Panc1 (cell line): ENCODE measurements around the gene BCL10. TPM values are rescaled to one million over a fixed set of nuclear protein-coding genes. Genes with fewer than 3 reads are reported as not detected.
A peak's percentile ranks its signal among the peaks of the same experiment; 100 is the strongest.

ENCODE experiments used
- ATAC-seq: fragments of 200-7000 bp; cut with Tn5 transposase; 2 replicates; pipeline ENCODE4 v1.9.1; 2020; ENCODE audit warnings: mild to moderate bottlenecking, moderate library complexity
- BruUV-seq: library from RNA; stranded (reverse); fragments of 400-500 nt; replicated peaks from 2 replicates; lab custom pipeline; 2021; lab: Mats Ljungman, UMichigan
- CTCF ChIA-PET: fragments of 300-600 bp; sonication (Branson Sonifier 250); formaldehyde crosslinking; loops from one replicate; lab custom pipeline; 2022; ENCODE audit warnings: antibody characterized with exemption; lab: Charles Lee
- POLR2A ChIA-PET: fragments of 300-600 bp; sonication (Branson Sonifier 250); formaldehyde crosslinking; loops from one replicate; lab custom pipeline; 2022; ENCODE audit warnings: antibody characterized with exemption; lab: Charles Lee
- DNase-seq: peaks from one replicate; pipeline ENCODE4 v3.0.0-alpha.2; 2010; ENCODE audit warnings: low read depth, low spot score
- H3K27ac ChIP-seq: 2 replicates; pipeline ENCODE4 v1.5.1; 2011; ENCODE audit warnings: mild to moderate bottlenecking, low read length, inconsistent platforms
- H3K27me3 ChIP-seq: fragments of 200-500 bp; sonication (Bioruptor generic); 2 replicates; pipeline ENCODE4 v1.6.0; 2014; ENCODE audit warnings: low read length, inconsistent platforms; ENCODE audit not compliant: control insufficient read depth, insufficient read depth
- H3K36me3 ChIP-seq: fragments of 200-500 bp; sonication (Bioruptor generic); 2 replicates; pipeline ENCODE4 v1.5.1; 2014; ENCODE audit warnings: inconsistent platforms, mild to moderate bottlenecking, low read length, moderate library complexity; ENCODE audit not compliant: control insufficient read depth, insufficient read depth
- H3K4me1 ChIP-seq: 2 replicates; pipeline ENCODE4 v1.5.1; 2011; ENCODE audit warnings: inconsistent platforms, mild to moderate bottlenecking, low read length, moderate library complexity; ENCODE audit not compliant: control insufficient read depth, insufficient read depth
- H3K4me3 ChIP-seq, 2 experiments: 2 replicates each; pipeline ENCODE4 v1.5.1; 2011 to 2012; ENCODE audit warnings: low read depth in 2 of 2, low read length in 2 of 2, mild to moderate bottlenecking in 2 of 2, inconsistent platforms in 1 of 2, moderate library complexity in 1 of 2
- H3K9me3 ChIP-seq: fragments of 200-500 bp; sonication (Bioruptor generic); 2 replicates; pipeline ENCODE4 v1.5.1; 2014; ENCODE audit warnings: low read depth, mild to moderate bottlenecking, inconsistent platforms, low read length, moderate library complexity; ENCODE audit not compliant: control insufficient read depth, insufficient read depth
- POLR2AphosphoS5 ChIP-seq: IDR thresholded peaks from 2 replicates; pipeline ENCODE4 v1.6.1; 2012; ENCODE audit warnings: mild to moderate bottlenecking, low read depth, low read length, moderate library complexity
- REST ChIP-seq, 2 experiments: IDR thresholded peaks; 2 replicates each; pipeline ENCODE4 v1.6.1; 2011 to 2012; ENCODE audit warnings: low read depth in 2 of 2, control low read depth in 1 of 2, low read length in 1 of 2, mild to moderate bottlenecking in 1 of 2, moderate library complexity in 1 of 2; ENCODE audit not compliant: insufficient read depth in 1 of 2
- SIN3A ChIP-seq: IDR thresholded peaks from 2 replicates; pipeline ENCODE4 v1.6.1; 2012; ENCODE audit warnings: low read depth, mild to moderate bottlenecking, low read length, moderate library complexity, borderline replicate concordance; ENCODE audit not compliant: insufficient read depth
- TCF7L2 ChIP-seq: IDR thresholded peaks from 2 replicates; pipeline ENCODE4 v1.6.1; 2011; ENCODE audit warnings: mild to moderate bottlenecking, low read depth, low read length, inconsistent platforms
- in situ Hi-C: cut with HindIII; loops from 2 replicates; pipeline ENCODE4 v1.10.0; 2016; ENCODE audit warnings: low sequenced_read_pairs, low pct_unique_long_range_greater_than_20kb
- intact Hi-C: fragments of 100-400 bp; cut with micrococcal nuclease; formaldehyde crosslinking; loops from one replicate; pipeline ENCODE4 v1.10.0; 2022; ENCODE audit not compliant: unreplicated experiment
- total RNA-seq: library from RNA; stranded (reverse); gene quantifications from one replicate; pipeline ENCODE4 v1.2.1, GENCODE V29; 2021; ENCODE audit not compliant: unreplicated experiment
- TF ChIP-seq, protein P1 (sequence below): fragments of 450-650 bp; IDR thresholded peaks from 2 replicates; pipeline ENCODE4 v1.5.1; 2017; ENCODE audit warnings: mild to moderate bottlenecking

BCL10 gene
- total RNA-seq, 1 experiment from 2014 or later: 69.9 TPM

DNA sequence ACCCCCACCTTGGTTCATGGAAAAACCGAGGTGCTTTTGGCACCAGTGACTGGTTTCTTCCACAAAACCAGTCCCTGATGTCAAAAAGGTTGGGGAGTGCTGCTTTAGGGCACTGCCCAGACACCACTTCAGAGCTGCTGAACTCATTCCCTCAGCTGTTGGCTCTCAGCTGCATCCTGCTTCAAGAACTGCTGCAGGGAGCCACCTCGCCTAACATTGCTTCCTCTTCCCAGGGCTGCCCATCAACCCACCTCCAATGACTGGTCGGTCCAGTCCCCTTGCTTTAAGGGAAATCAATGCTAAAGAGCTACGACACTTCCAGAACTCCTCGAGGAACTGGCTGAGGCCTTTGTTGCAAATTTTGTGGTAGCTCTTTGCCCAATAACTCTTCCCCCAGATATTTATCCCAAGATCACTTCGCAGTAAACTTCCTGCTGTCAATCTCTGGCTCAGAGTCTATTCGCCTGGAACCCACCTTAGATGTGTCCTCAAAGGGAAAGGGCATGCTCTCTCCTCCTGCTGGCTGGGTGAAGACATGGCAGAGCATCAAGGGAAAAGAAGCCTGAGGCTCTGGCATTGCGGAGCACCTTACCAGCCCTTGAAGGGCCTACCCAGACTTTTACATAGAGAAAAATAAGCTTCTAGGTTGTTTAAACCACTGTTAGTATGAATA, 46.0 kb downstream of the BCL10 start:
- Histone ChIP-seq H3K9me3 (no peaks in the 10 kb centered on the region), H3K4me3 (no peak overlapping the region), H3K27me3 (no peaks in the 10 kb centered on the region), H3K27ac (no peak overlapping the region), H3K36me3 (no peaks in the 10 kb centered on the region), H3K4me1 (no peaks in the 10 kb centered on the region)
- intact Hi-C loops (no loop called here), in situ Hi-C loops (no loop called here)
- DNase-seq: no peak
- CTCF ChIA-PET: interaction anchor here (0.7 to 1.6 kb wide), 5 partner anchors 15 to 286 kb away, joined by 4 to 13 read pairs (median 4); no protein-coding TSS in a partner anchor
- TF ChIP-seq TCF7L2: no peak
- TF ChIP-seq, protein P1, sequence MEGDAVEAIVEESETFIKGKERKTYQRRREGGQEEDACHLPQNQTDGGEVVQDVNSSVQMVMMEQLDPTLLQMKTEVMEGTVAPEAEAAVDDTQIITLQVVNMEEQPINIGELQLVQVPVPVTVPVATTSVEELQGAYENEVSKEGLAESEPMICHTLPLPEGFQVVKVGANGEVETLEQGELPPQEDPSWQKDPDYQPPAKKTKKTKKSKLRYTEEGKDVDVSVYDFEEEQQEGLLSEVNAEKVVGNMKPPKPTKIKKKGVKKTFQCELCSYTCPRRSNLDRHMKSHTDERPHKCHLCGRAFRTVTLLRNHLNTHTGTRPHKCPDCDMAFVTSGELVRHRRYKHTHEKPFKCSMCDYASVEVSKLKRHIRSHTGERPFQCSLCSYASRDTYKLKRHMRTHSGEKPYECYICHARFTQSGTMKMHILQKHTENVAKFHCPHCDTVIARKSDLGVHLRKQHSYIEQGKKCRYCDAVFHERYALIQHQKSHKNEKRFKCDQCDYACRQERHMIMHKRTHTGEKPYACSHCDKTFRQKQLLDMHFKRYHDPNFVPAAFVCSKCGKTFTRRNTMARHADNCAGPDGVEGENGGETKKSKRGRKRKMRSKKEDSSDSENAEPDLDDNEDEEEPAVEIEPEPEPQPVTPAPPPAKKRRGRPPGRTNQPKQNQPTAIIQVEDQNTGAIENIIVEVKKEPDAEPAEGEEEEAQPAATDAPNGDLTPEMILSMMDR: peak; percentile 79
- BruUV-seq: no TSS peak
- POLR2A ChIA-PET: interaction anchor here (0.6 kb wide), 1 partner anchor 13 kb away, joined by 4 read pairs; no protein-coding TSS in a partner anchor
- ATAC-seq: peak; percentile 82

DNA sequence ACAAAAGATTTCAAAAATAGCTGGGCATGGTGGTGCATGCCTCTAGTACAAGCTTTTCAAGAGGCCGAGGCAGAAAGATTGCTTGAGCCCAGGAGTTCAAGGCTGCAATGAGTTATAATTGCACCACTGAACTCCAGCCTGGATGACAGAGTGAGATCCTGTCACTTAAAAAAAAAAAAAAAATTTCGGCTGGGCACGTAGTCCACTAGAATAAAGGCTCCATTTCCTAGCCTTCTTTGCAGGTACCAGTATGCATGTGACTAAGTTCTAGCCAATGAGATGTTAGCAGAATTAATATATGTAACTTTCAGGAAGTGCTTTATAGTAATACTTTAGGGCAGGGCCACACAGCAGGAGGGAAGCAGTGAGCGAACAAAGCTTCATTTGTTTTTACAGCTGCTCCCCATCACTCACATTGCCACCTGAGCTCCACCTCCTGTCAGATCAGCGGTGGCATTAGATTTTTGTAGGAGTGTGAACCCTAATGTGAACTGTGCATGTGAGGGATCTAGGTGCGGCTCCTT, 46.8 kb downstream of the BCL10 start:
- POLR2A ChIA-PET: interaction anchor here (0.6 kb wide), 2 partner anchors 13 to 176 kb away, joined by 3 to 4 read pairs; no protein-coding TSS in a partner anchor
- in situ Hi-C loops: no loop called here
- intact Hi-C loops: no loop called here
- no TSS peak for BruUV-seq
- DNase-seq (no peak), ATAC-seq (peak; percentile 40; the same call in 1 of the 2 replicates)
- no peaks in the 10 kb centered on the region for H3K36me3 ChIP-seq
- H3K27me3 ChIP-seq: no peaks in the 10 kb centered on the region
- no peaks in the 10 kb centered on the region for H3K9me3 ChIP-seq
- CTCF ChIA-PET: interaction anchor here (0.7 to 1.6 kb wide), 3 partner anchors 25 to 285 kb away, joined by 4 to 13 read pairs (median 4); no protein-coding TSS in a partner anchor
- H3K4me3 ChIP-seq: no peak overlapping the region
- TF ChIP-seq TCF7L2: no peak
- TF ChIP-seq SIN3A: no peak
- TF ChIP-seq, protein P1: no peak; the same call in 1 of the 2 replicates
- no peak for TF ChIP-seq POLR2AphosphoS5
- no peak for TF ChIP-seq REST (IDR thresholded peaks at IDR 0.05; ENCODE audit: insufficient read depth in 1 of 2, low read depth in 2 of 2, low read length in 1 of 2)
- H3K27ac ChIP-seq: no peak overlapping the region
- peaks cover 1% of the 10 kb centered on the region; the same call in 1 of the 2 replicates for H3K4me1 ChIP-seq
